Measurements from ENCODE around the gene SCLY. TPM values are rescaled to one million over a fixed set of nuclear protein-coding genes. Genes with fewer than 3 reads are reported as not detected.

Gene SCLY
- total and polyA plus RNA-seq, 2 of the 8 experiments (the other 6 are each of a cell fraction or from before 2014, with no cell fraction given) = 79.0 to 79.5 TPM

DNA sequence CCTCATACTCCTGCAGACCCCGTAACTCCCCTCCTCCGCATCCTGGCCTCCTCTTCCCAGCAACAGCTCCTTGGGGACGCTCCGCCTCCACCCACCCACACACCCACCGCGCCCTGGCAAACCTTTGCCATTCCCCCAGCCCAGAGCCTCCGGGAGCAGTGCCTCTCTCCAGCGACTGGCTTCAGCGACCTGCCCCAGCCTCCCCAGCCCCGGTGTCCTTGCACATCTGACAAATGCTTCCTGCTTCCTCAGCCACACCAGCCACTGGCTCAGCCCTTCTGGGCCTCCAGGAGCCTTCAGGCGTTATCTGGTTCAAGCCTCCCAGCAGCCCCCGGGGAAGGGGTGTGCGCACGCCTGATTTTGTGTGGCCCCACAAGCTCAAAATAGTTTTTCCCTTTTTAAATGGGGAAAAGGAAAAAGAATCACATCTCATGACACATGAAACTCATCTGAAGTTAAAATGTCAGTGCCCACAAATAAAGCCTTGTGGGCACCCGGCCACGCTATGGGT is 53.6 kb downstream of the SCLY start:
- Histone ChIP-seq H4K20me1 (replicated peaks in 1 of 2; ENCODE audit: control insufficient read depth in 1 of 2, insufficient read depth in 2 of 2, low read length in 2 of 2) (no peaks in the 10 kb centered on the region), H3K79me2 (ENCODE audit: control insufficient read depth in 1 of 2, insufficient read depth in 2 of 2, low read length in 2 of 2) (no peaks in the 10 kb centered on the region), H3K9ac (replicated peaks in 1 of 4; ENCODE audit: extremely low read depth in 1 of 4, low read depth in 3 of 4, low read length in 3 of 4) (no peak overlapping the region), H2BK12ac (ENCODE audit: low read depth, low read length) (no peak overlapping the region), H4K5ac (ENCODE audit: insufficient read length, low read depth, low read length) (no peak overlapping the region), H4K8ac (ENCODE audit: extremely low read depth, insufficient read depth, low read length) (peak overlapping the region; percentile 63; the same call in 1 of the 2 replicates), H3K27me3 (replicated peaks in 1 of 4; ENCODE audit: control insufficient read depth in 3 of 4, extremely low read depth in 1 of 4, insufficient read depth in 3 of 4, low read length in 3 of 4) (no peaks in the 10 kb centered on the region; a peak in 1 of 7 replicates), H3K56ac (replicated peaks; ENCODE audit: insufficient read length, low read depth, low read length) (no peak overlapping the region), H3K9me3 (ENCODE audit: insufficient read depth in 2 of 2, low read depth in 1 of 2, low read length in 1 of 2) (peaks cover 0 to 5% of the 10 kb centered on the region in 2 experiments; a peak in 1 of 4 replicates), H3K14ac (ENCODE audit: insufficient read length) (no peak overlapping the region), H3K4me2 (ENCODE audit: insufficient read depth in 1 of 2, low read depth in 2 of 2, low read length in 2 of 2) (no peak overlapping the region), H3K18ac (ENCODE audit: extremely low read depth, low read length) (no peak overlapping the region; the same call in 1 of the 2 replicates), H3K27ac (ENCODE audit: low read depth, low read length) (no peak overlapping the region), H2BK120ac (replicated peaks; ENCODE audit: low read depth, low read length) (no peak overlapping the region), H3K23me2 (ENCODE audit: low read depth, low read length) (peaks cover 13% of the 10 kb centered on the region; the same call in 1 of the 2 replicates), H3K4me3 (ENCODE audit: extremely low read depth in 1 of 4, insufficient read depth in 2 of 4, low read depth in 3 of 4, low read length in 4 of 4) (no peak overlapping the region), H3K23ac (ENCODE audit: insufficient read length) (no peak overlapping the region), H3K4me1 (replicated peaks in 1 of 4; ENCODE audit: control insufficient read depth in 3 of 4, insufficient read depth in 4 of 4, low read length in 3 of 4) (no peaks in the 10 kb centered on the region; a peak in 1 of 7 replicates), H3K79me1 (ENCODE audit: low read depth, low read length) (no peaks in the 10 kb centered on the region), H2AK5ac (ENCODE audit: low read depth, low read length) (no peak overlapping the region), H2AFZ (ENCODE audit: low read length) (no peak overlapping the region), H3K4ac (replicated peaks; ENCODE audit: insufficient read length, low read depth, low read length) (no peak overlapping the region), H3K36me3 (ENCODE audit: control insufficient read depth in 2 of 4, insufficient read depth in 4 of 4, low read length in 3 of 4) (no peaks in the 10 kb centered on the region), H2BK5ac (ENCODE audit: low read depth, low read length) (no peak overlapping the region), H4K91ac (replicated peaks; ENCODE audit: insufficient read length, low read length) (no peak overlapping the region), H2BK20ac (ENCODE audit: low read length) (no peak overlapping the region), H2BK15ac (ENCODE audit: low read length) (no peak overlapping the region)
- DNase-seq (ENCODE audit: low read depth in 1 of 2, low spot score in 2 of 2) (no peak), FAIRE-seq (no peak)
- 96% methylated on average over 16 of the region's 16 CpGs; no CpG with 5 or more reads in 1 of the 2 experiments for WGBS, 2 experiments (ENCODE audit: extremely low coverage in 1 of 2, insufficient coverage in 1 of 2, insufficient read length in 1 of 2, insufficient replicate concordance in 2 of 2, low coverage in 1 of 2, low lambda C conversion rate in 2 of 2, missing lambda C conversion rate in 1 of 2)
- POLR2A ChIA-PET (ENCODE audit: partially characterized antibody) = interaction anchor here (1.1 kb wide), 1 partner anchor 14 kb away, joined by 3 read pairs; the partner anchor contains the start of gene ESPNL
- CTCF ChIA-PET (ENCODE audit: partially characterized antibody) = interaction anchor here (0.6 to 1.9 kb wide), 6 partner anchors 8 to 67 kb away, joined by 3 to 6 read pairs (median 4); partner anchors contain the start of gene ESPNL
- no peak for TF ChIP-seq RNF2 (IDR thresholded peaks at IDR 0.05; ENCODE audit: borderline replicate concordance, low read depth, low read length, missing control alignments, poor library complexity, severe bottlenecking)
- TF ChIP-seq POU5F1 (IDR thresholded peaks at IDR 0.05; ENCODE audit: low read depth, low read length) = no peak
- TF ChIP-seq, protein P1, sequence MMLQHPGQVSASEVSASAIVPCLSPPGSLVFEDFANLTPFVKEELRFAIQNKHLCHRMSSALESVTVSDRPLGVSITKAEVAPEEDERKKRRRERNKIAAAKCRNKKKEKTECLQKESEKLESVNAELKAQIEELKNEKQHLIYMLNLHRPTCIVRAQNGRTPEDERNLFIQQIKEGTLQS (IDR thresholded peaks at IDR 0.05; ENCODE audit: insufficient read depth, low read depth, low read length) = no peak
- TF ChIP-seq, protein P2, sequence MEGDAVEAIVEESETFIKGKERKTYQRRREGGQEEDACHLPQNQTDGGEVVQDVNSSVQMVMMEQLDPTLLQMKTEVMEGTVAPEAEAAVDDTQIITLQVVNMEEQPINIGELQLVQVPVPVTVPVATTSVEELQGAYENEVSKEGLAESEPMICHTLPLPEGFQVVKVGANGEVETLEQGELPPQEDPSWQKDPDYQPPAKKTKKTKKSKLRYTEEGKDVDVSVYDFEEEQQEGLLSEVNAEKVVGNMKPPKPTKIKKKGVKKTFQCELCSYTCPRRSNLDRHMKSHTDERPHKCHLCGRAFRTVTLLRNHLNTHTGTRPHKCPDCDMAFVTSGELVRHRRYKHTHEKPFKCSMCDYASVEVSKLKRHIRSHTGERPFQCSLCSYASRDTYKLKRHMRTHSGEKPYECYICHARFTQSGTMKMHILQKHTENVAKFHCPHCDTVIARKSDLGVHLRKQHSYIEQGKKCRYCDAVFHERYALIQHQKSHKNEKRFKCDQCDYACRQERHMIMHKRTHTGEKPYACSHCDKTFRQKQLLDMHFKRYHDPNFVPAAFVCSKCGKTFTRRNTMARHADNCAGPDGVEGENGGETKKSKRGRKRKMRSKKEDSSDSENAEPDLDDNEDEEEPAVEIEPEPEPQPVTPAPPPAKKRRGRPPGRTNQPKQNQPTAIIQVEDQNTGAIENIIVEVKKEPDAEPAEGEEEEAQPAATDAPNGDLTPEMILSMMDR (IDR thresholded peaks at IDR 0.05; ENCODE audit: control extremely low read depth in 1 of 3, insufficient read depth in 1 of 3, low read depth in 1 of 3, low read length in 3 of 3) = no peak
- no peak for TF ChIP-seq SIX5 (IDR thresholded peaks at IDR 0.05; ENCODE audit: low read depth, low read length)
- no peak for TF ChIP-seq EZH2 (IDR thresholded peaks at IDR 0.05; ENCODE audit: low read depth, low read length, severe bottlenecking)
- TF ChIP-seq, protein P3, sequence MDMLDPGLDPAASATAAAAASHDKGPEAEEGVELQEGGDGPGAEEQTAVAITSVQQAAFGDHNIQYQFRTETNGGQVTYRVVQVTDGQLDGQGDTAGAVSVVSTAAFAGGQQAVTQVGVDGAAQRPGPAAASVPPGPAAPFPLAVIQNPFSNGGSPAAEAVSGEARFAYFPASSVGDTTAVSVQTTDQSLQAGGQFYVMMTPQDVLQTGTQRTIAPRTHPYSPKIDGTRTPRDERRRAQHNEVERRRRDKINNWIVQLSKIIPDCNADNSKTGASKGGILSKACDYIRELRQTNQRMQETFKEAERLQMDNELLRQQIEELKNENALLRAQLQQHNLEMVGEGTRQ (IDR thresholded peaks at IDR 0.05; ENCODE audit: low read length) = no peak
- TF ChIP-seq ASH2L (IDR thresholded peaks at IDR 0.05; ENCODE audit: low read length) = no peak
